H9 (cell line): ENCODE data around the gene GRHPR. TPM values are rescaled to one million over a fixed set of nuclear protein-coding genes. Genes with fewer than 3 reads are reported as not detected.

Experiments used
- DNase-seq: peaks from one replicate; pipeline ENCODE4 v3.0.0-alpha.2; 2017
- H2AFZ ChIP-seq: one replicate; pipeline ENCODE4 v1.6.1; 2013; ENCODE audit warnings: mild to moderate bottlenecking, low read length, control low read depth, moderate library complexity
- H2AK5ac ChIP-seq: 2 replicates; pipeline ENCODE4 v1.6.1; 2013; ENCODE audit warnings: low read length, control low read depth, mixed read lengths; ENCODE audit not compliant: insufficient read length
- H2BK120ac ChIP-seq: one replicate; pipeline ENCODE4 v1.6.1; 2013; ENCODE audit warnings: low read depth, mild to moderate bottlenecking, low read length, control low read depth, inconsistent platforms; ENCODE audit not compliant: poor library complexity, severe bottlenecking
- H2BK12ac ChIP-seq: 2 replicates; pipeline ENCODE4 v1.6.1; 2013; ENCODE audit warnings: low read length, control low read depth, mixed read lengths, low read depth; ENCODE audit not compliant: insufficient read length
- H2BK15ac ChIP-seq: 2 replicates; pipeline ENCODE4 v1.6.1; 2013; ENCODE audit warnings: low read depth, low read length, control low read depth
- H2BK20ac ChIP-seq: one replicate; pipeline ENCODE4 v1.6.1; 2013; ENCODE audit warnings: low read depth, mild to moderate bottlenecking, low read length, control low read depth, inconsistent platforms; ENCODE audit not compliant: poor library complexity, severe bottlenecking
- H2BK5ac ChIP-seq: 2 replicates; pipeline ENCODE4 v1.6.1; 2013; ENCODE audit warnings: low read length, control low read depth, mixed read lengths; ENCODE audit not compliant: insufficient read length
- H3K14ac ChIP-seq: 2 replicates; pipeline ENCODE4 v1.6.1; 2013; ENCODE audit warnings: low read length, control low read depth; ENCODE audit not compliant: insufficient read depth
- H3K18ac ChIP-seq: 2 replicates; pipeline ENCODE4 v1.6.1; 2013; ENCODE audit warnings: low read depth, mild to moderate bottlenecking, mixed read lengths, low read length, control low read depth; ENCODE audit not compliant: insufficient read length
- H3K23ac ChIP-seq: 2 replicates; pipeline ENCODE4 v1.6.1; 2013; ENCODE audit warnings: low read length, control low read depth, mixed read lengths, low read depth; ENCODE audit not compliant: insufficient read length
- H3K23me2 ChIP-seq: 2 replicates; pipeline ENCODE4 v1.6.1; 2013; ENCODE audit warnings: low read depth, mild to moderate bottlenecking, mixed read lengths, low read length, control low read depth; ENCODE audit not compliant: insufficient read length, poor library complexity, severe bottlenecking
- H3K27ac ChIP-seq: 2 replicates; pipeline ENCODE4 v1.5.1; 2013; ENCODE audit warnings: low read length, control low read depth, mixed read lengths, low read depth; ENCODE audit not compliant: insufficient read length
- H3K27me3 ChIP-seq: 2 replicates; pipeline ENCODE4 v1.6.1; 2013; ENCODE audit warnings: low read length, control low read depth, inconsistent platforms; ENCODE audit not compliant: insufficient read depth
- H3K4ac ChIP-seq: 2 replicates; pipeline ENCODE4 v1.6.1; 2013; ENCODE audit warnings: low read depth, mild to moderate bottlenecking, control low read depth, inconsistent platforms, low read length, moderate library complexity
- H3K4me1 ChIP-seq: 2 replicates; pipeline ENCODE4 v1.6.1; 2013; ENCODE audit warnings: low read length, control low read depth, inconsistent platforms; ENCODE audit not compliant: insufficient read depth
- H3K4me2 ChIP-seq: 2 replicates; pipeline ENCODE4 v1.6.1; 2013; ENCODE audit warnings: low read length, control low read depth, mixed read lengths; ENCODE audit not compliant: insufficient read length, insufficient read depth
- H3K56ac ChIP-seq: 2 replicates; pipeline ENCODE4 v1.6.1; 2013; ENCODE audit warnings: low read depth, mild to moderate bottlenecking, mixed read lengths, low read length, control low read depth; ENCODE audit not compliant: insufficient read length
- H3K79me1 ChIP-seq: 2 replicates; pipeline ENCODE4 v1.6.1; 2013; ENCODE audit warnings: low read depth, mild to moderate bottlenecking, moderate library complexity, low read length, control low read depth, inconsistent platforms; ENCODE audit not compliant: insufficient read depth, poor library complexity, severe bottlenecking
- H3K79me2 ChIP-seq: 2 replicates; pipeline ENCODE4 v1.6.1; 2013; ENCODE audit warnings: low read length, control low read depth, inconsistent platforms; ENCODE audit not compliant: insufficient read depth
- H3K9ac ChIP-seq: 2 replicates; pipeline ENCODE4 v1.6.1; 2013; ENCODE audit warnings: low read length, control low read depth, mixed read lengths; ENCODE audit not compliant: insufficient read length; ENCODE audit errors: extremely low read depth
- H3K9me3 ChIP-seq: one replicate; pipeline ENCODE4 v1.6.1; 2013; ENCODE audit warnings: low read depth, low read length, inconsistent platforms; ENCODE audit not compliant: control insufficient read depth
- H3T11ph ChIP-seq: one replicate; pipeline ENCODE4 v1.6.1; 2013; ENCODE audit warnings: mild to moderate bottlenecking, low read length, control low read depth, inconsistent platforms
- H4K20me1 ChIP-seq: one replicate; pipeline ENCODE4 v1.6.1; 2013; ENCODE audit not compliant: control insufficient read depth, insufficient read length, insufficient read depth
- H4K5ac ChIP-seq: 2 replicates; pipeline ENCODE4 v1.6.1; 2013; ENCODE audit warnings: low read depth, mild to moderate bottlenecking, mixed read lengths, low read length, control low read depth; ENCODE audit not compliant: insufficient read length
- H4K8ac ChIP-seq: replicated peaks from 2 replicates; pipeline ENCODE4 v1.6.1; 2013; ENCODE audit warnings: low read length, control low read depth, mixed read lengths, low read depth; ENCODE audit not compliant: insufficient read length
- H4K91ac ChIP-seq: 2 replicates; pipeline ENCODE4 v1.6.1; 2013; ENCODE audit warnings: low read depth, mild to moderate bottlenecking, moderate library complexity, mixed read lengths, low read length, control low read depth; ENCODE audit not compliant: insufficient read length
- H3K27ac Mint-ChIP-seq, 3 experiments: 2 replicates in 2 of 3; 3 replicates in 1 of 3; pipeline ENCODE4 v1.8.0; 2020 to 2021; ENCODE audit warnings: mixed read lengths in 3 of 3, mild to moderate bottlenecking in 1 of 3, moderate library complexity in 1 of 3
- H3K27me3 Mint-ChIP-seq: 2 replicates; pipeline ENCODE4 v1.8.0; 2021; ENCODE audit warnings: low read depth, mild to moderate bottlenecking, moderate library complexity, mixed read lengths
- H3K36me3 Mint-ChIP-seq, 3 experiments: 2 replicates in 2 of 3; 3 replicates in 1 of 3; pipeline ENCODE4 v1.8.0; 2020 to 2021; ENCODE audit warnings: low read depth in 3 of 3, mixed read lengths in 3 of 3; ENCODE audit not compliant: insufficient read depth in 1 of 3
- H3K4me1 Mint-ChIP-seq, 2 experiments: 2 replicates each; pipeline ENCODE4 v1.8.0; 2020; ENCODE audit warnings: mixed read lengths in 2 of 2
- H3K4me3 Mint-ChIP-seq, 2 experiments: 2 replicates in 1 of 2; 3 replicates in 1 of 2; pipeline ENCODE4 v1.8.0; 2020 to 2021; ENCODE audit warnings: mild to moderate bottlenecking in 2 of 2, mixed read lengths in 2 of 2, moderate library complexity in 1 of 2
- H3K9me3 Mint-ChIP-seq, 2 experiments: 2 replicates in 1 of 2; 3 replicates in 1 of 2; pipeline ENCODE4 v1.8.0; 2020; ENCODE audit warnings: mild to moderate bottlenecking in 2 of 2, mixed read lengths in 2 of 2, moderate library complexity in 1 of 2
- WGBS: extraction: QIAGEN DNeasy Blood & Tissue Kit; methylation state at CpG from one replicate; pipeline ENCODE4 v1.1.7; 2013; ENCODE audit warnings: missing lambda C conversion rate, low lambda C conversion rate, mixed read lengths; ENCODE audit not compliant: insufficient read length; ENCODE audit errors: extremely low coverage; 5-methylcytosine and 5-hydroxymethylcytosine counted together
- total RNA-seq: library from RNA; stranded (reverse); gene quantifications from 2 replicates; pipeline ENCODE4 v1.2.1, GENCODE V29; 2021
- TF ChIP-seq, protein P1 (sequence below): fragments of 200-600 bp; sonication (generic); conservative IDR thresholded peaks from 3 replicates; pipeline ENCODE4 v1.8.0; 2021; ENCODE audit warnings: antibody characterized with exemption, mild to moderate bottlenecking

GRHPR gene
- total RNA-seq, 1 experiment from 2014 or later, result 97.9 TPM

DNA sequence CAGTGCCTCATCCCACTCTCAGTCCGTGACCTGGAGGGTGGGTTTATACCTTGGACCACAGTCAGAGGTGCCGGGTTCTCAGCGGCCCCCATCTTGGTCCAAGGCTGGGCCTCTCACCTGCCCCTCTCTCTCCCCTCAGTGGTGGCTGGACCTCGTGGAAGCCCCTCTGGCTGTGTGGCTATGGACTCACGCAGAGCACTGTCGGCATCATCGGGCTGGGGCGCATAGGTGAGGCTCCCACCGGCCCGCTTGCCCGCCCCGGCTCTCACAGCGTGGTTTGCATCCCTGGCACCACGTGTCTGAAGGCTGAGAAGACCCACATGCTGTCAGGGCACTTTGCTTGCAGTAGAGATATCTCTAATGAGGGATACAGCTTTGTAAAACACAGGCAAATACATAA is 5.8 kb downstream of the GRHPR start:
- Histone ChIP-seq H3T11ph (no peak overlapping the region), H4K91ac (no peak overlapping the region)

More for the DNA sequence above, 5.8 kb downstream of the GRHPR start:
- no peak overlapping the region for H3K23ac ChIP-seq
- H3K56ac ChIP-seq, result no peak overlapping the region
- H3K4me1 ChIP-seq, result peaks cover 4% of the 10 kb centered on the region; the same call in 1 of the 2 replicates
- no peak overlapping the region for H2AK5ac ChIP-seq
- H2BK20ac ChIP-seq, result no peak overlapping the region
- DNase-seq, result no peak
- no peaks in the 10 kb centered on the region for H4K20me1 ChIP-seq
- no peak overlapping the region for H2BK15ac ChIP-seq
- H3K4me2 ChIP-seq, result no peak overlapping the region
- no peak overlapping the region for H4K5ac ChIP-seq
- Mint-ChIP-seq H3K9me3 (no peaks in the 10 kb centered on the region), H3K4me1 (peaks cover 21 to 29% of the 10 kb centered on the region in 2 experiments), H3K27me3 (peaks cover 1% of the 10 kb centered on the region; the same call in 1 of the 2 replicates), H3K36me3 (peaks cover 37 to 70% (median 51%) of the 10 kb centered on the region in 3 experiments), H3K4me3 (no peak overlapping the region), H3K27ac (no peak overlapping the region)
- H3K9me3 ChIP-seq, result no peaks in the 10 kb centered on the region
- WGBS, result no CpG with 5 or more reads among the region's 14 CpGs
- H2BK5ac ChIP-seq, result no peak overlapping the region
- H3K18ac ChIP-seq, result no peak overlapping the region
- H3K14ac ChIP-seq, result no peak overlapping the region
- H2BK12ac ChIP-seq, result no peak overlapping the region
- H2AFZ ChIP-seq, result no peak overlapping the region
- H3K79me2 ChIP-seq, result peaks cover 5% of the 10 kb centered on the region; the same call in 1 of the 2 replicates
- H2BK120ac ChIP-seq, result no peak overlapping the region
- TF ChIP-seq, protein P1, sequence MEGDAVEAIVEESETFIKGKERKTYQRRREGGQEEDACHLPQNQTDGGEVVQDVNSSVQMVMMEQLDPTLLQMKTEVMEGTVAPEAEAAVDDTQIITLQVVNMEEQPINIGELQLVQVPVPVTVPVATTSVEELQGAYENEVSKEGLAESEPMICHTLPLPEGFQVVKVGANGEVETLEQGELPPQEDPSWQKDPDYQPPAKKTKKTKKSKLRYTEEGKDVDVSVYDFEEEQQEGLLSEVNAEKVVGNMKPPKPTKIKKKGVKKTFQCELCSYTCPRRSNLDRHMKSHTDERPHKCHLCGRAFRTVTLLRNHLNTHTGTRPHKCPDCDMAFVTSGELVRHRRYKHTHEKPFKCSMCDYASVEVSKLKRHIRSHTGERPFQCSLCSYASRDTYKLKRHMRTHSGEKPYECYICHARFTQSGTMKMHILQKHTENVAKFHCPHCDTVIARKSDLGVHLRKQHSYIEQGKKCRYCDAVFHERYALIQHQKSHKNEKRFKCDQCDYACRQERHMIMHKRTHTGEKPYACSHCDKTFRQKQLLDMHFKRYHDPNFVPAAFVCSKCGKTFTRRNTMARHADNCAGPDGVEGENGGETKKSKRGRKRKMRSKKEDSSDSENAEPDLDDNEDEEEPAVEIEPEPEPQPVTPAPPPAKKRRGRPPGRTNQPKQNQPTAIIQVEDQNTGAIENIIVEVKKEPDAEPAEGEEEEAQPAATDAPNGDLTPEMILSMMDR, result no peak
- no peak overlapping the region for H3K27ac ChIP-seq
- H4K8ac ChIP-seq, result no peak overlapping the region
- H3K27me3 ChIP-seq, result no peaks in the 10 kb centered on the region
- no peak overlapping the region for H3K4ac ChIP-seq
- no peak overlapping the region for H3K9ac ChIP-seq
- no peaks in the 10 kb centered on the region for H3K23me2 ChIP-seq
- peaks cover 4% of the 10 kb centered on the region for H3K79me1 ChIP-seq
